Epithelial cell of esophagus (primary cell): ENCODE results near the gene CDH4.

Source experiments
- DNase-seq: peaks from one replicate; pipeline ENCODE4 v3.0.0; 2010; ENCODE audit warnings: low read depth
- H3K4me3 ChIP-seq: 2 replicates; pipeline ENCODE4 v1.5.1; 2011; ENCODE audit warnings: mild to moderate bottlenecking, low read length, control low read depth
- TF ChIP-seq, protein P1 (sequence below): IDR thresholded peaks from 2 replicates; pipeline ENCODE4 v1.5.1; 2011; ENCODE audit warnings: low read depth, mild to moderate bottlenecking, low read length, control low read depth, inconsistent platforms; ENCODE audit not compliant: insufficient read depth; ENCODE audit errors: missing control alignments

CDH4 gene

DNA sequence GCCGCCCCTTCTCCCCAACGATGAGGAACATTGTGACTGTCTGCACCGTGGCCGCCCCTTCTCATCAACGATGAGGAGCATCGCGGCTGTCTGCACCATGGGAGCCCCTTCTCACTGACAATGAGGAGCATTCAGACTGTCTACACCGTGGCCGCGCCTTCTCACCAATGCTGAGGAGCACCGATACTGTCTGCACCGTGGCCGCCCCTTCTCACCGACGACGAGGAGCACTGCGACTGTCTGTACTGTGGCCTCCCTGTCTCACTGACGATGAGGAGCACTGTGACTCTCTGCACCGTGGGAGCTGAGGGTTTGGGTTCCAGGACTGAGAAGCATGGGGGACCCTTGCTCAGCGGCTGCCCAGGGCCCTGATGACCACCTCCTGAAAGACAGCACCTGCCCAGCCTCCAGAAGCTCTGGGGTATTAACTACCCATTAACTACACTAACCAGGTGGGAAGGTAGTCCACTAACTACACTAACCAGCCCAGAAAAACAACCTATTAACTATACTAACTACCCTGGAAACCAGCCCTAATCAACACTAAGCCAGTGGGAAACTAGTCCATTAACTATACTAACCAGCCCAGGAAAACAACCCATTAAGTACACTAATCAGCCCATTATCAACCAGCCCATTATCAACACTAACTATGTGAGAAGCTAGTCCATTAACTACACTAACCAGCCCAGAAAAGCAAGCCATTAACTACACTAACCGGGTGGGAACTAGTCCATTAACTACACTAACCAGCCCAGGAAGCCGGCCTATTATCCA, 696.7 kb downstream of the CDH4 start:
- no peak overlapping the region for H3K4me3 ChIP-seq
- DNase-seq = no peak
- TF ChIP-seq, protein P1, sequence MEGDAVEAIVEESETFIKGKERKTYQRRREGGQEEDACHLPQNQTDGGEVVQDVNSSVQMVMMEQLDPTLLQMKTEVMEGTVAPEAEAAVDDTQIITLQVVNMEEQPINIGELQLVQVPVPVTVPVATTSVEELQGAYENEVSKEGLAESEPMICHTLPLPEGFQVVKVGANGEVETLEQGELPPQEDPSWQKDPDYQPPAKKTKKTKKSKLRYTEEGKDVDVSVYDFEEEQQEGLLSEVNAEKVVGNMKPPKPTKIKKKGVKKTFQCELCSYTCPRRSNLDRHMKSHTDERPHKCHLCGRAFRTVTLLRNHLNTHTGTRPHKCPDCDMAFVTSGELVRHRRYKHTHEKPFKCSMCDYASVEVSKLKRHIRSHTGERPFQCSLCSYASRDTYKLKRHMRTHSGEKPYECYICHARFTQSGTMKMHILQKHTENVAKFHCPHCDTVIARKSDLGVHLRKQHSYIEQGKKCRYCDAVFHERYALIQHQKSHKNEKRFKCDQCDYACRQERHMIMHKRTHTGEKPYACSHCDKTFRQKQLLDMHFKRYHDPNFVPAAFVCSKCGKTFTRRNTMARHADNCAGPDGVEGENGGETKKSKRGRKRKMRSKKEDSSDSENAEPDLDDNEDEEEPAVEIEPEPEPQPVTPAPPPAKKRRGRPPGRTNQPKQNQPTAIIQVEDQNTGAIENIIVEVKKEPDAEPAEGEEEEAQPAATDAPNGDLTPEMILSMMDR = no peak

DNA sequence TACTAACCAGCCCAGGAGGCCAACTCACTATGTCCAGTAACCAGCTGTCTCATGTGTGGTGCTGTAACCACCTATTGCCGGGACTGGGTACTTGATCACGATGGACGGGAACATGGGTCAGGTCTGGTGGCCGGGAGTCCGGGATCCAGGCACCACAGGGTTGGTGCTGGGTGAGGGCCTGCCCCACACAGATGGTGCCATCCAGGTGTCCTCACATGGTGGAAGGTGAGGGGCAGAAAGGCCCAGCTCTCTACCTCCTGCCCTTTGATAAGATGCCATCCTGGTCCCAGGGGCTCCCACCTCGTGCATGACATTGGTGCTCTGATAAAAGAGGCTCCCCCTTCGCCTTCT, 697.3 kb downstream of the CDH4 start:
- no peak overlapping the region for H3K4me3 ChIP-seq
- no peak for DNase-seq
- TF ChIP-seq, protein P1 = no peak

DNA sequence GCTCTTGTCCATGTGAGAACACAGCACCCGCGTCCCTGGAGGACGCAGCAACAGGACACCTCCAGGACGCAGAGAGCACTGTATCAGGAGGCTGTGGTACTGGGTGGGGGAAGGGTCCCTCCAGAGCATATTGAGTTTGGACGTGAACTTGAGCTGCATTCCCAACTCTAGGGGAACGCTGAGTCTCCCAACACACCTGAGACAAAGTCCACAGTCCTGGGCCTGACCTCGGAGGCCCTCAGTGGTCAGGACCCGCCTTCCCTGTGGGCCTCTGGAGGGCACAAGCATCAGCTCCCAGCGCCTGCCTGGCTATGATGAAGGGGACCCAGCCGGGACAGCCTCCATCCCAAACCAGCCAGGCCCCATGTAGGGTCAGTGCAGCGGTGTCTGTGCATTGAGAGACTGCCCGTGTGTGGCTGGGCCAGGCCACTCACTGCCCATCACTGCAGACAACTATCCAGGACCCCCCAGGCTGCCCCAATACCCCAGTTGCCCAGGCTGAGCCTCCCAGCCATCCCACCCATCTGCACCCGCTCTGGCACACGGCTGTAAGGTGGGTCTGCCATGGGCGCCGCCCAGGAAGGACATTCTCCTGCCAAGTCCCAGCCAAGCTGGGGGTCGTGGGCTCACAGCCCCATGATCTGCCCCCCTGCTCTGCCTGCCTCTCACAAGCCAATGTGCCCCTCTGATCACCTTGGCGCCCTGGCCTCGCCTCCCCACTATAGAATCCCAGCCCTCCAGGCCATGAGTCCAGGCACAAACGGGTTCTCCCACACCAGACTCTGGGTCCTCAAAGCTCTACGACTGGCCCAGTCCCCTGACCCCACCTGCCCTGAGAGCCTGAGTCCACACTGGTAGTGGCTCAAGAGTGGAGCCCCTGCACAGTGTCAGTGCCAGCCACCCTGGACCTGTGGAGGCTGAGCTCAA, 697.9 kb downstream of the CDH4 start:
- DNase-seq = no peak
- TF ChIP-seq, protein P1 = no peak
- no peak overlapping the region for H3K4me3 ChIP-seq

DNA sequence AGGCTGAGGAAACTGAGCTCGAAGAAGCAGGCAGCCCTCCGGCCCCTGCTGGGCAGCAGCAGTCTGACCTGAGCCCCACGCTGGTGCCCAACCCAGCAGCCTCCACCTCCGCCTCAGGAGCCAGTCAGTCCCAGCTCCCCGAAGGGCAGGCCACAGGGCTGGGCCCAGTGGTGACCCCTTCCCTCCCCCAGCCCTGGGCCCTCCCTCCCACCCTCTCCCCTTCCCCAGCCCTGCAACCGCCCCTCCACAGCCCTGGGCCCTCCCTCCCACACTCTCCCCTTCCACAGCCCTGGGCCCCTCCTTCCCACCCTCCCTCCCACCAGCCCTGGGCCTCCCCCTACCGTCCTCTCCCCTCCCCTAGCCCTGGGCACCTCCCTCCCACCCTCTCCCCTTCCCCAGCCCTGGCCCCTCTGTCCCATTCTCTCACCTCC, 698.6 kb downstream of the CDH4 start:
- H3K4me3 ChIP-seq = no peak overlapping the region
- DNase-seq = no peak
- TF ChIP-seq, protein P1 = no peak

DNA sequence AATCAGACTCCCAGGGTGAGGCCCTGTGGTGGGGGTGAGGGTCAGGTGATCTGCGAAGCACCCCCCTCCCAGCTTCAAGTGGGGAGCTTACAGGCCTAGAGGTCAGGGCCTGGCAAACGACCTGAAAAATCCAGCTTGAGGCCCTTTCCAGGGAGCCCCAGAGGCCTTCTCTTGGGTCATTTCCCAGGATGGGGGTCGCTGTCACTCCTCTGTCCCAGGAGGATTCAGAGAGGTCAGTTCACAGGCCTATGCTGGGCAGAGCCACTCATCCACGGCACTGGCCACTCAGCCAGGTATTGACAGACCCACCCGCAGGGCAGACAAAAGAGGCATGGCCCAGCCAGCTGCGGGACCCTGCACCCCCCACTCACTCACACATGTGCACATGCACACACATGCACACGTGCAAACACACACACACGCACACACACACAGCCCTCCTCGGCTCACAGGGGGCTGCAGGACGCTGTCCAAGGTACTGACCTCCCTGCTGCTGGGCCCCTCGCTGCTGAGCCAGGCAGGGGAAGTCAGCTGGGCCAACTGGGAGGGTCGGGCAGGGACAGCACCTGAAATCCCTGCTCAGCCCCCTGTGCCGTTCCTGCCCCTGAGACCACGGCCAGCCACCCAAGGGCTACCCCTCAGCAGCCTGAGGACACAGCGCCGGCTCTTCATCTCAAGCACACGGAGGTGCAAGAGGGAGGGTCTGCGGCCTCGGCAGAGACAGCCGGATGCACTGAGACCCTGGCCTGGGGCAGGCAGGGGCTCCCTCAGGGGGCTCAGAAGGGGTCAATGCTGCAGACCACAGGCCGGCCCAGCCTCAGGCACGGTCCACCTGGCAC, 699.9 kb downstream of the CDH4 start:
- H3K4me3 ChIP-seq = no peak overlapping the region
- DNase-seq = no peak
- TF ChIP-seq, protein P1 = no peak
